Vagina (tissue), 2 donors: ENCODE data around the gene IL18BP. TPM values are rescaled to one million over a fixed set of nuclear protein-coding genes. Genes with fewer than 3 reads are reported as not detected.

Source experiments
- DNase-seq, 2 donors: peaks; one replicate each; pipeline ENCODE4 v3.0.0-alpha.2; 2017; ENCODE audit errors: extremely low spot score in 2 of 2
- H3K27ac ChIP-seq: fragments of 200-600 bp; sonication (generic); one replicate; pipeline ENCODE4 v1.5.1; 2019
- H3K27me3 ChIP-seq: fragments of 200-600 bp; sonication (generic); one replicate; pipeline ENCODE4 v1.5.1; 2019
- H3K36me3 ChIP-seq, 2 donors: fragments of 200-600 bp; sonication (generic); one replicate each; pipeline ENCODE4 v1.5.1; 2017 to 2019
- H3K4me1 ChIP-seq: fragments of 200-600 bp; sonication (generic); one replicate; pipeline ENCODE4 v1.5.1; 2019
- H3K4me3 ChIP-seq, 2 donors: fragments of 200-600 bp; sonication (generic); 1 replicate in 1 of 2; 2 replicates in 1 of 2; pipeline ENCODE4 v1.5.1; 2016 to 2019
- H3K9me3 ChIP-seq: fragments of 200-600 bp; sonication (generic); one replicate; pipeline ENCODE4 v1.5.1; 2019
- CTCF ChIP-seq, 3 experiments: fragments of 450-650 bp in 2 of 3; fragments of 200-600 bp in 1 of 3; sonication (generic) in 1 of 3; IDR thresholded peaks; one replicate each; pipeline ENCODE4 v1.5.1; 2017 to 2019; ENCODE audit warnings: antibody characterized with exemption in 3 of 3, mild to moderate bottlenecking in 2 of 3, moderate library complexity in 2 of 3
- POLR2A ChIP-seq, 2 donors: fragments of 450-650 bp; IDR thresholded peaks; one replicate each; pipeline ENCODE4 v1.6.1; 2017; ENCODE audit warnings: antibody characterized with exemption in 2 of 2, mild to moderate bottlenecking in 2 of 2, moderate library complexity in 2 of 2
- POLR2AphosphoS5 ChIP-seq, 2 donors: sonication (generic); formaldehyde crosslinking; IDR thresholded peaks; one replicate each; pipeline ENCODE4 v1.9.0; 2017; ENCODE audit warnings: antibody characterized with exemption in 2 of 2, mild to moderate bottlenecking in 2 of 2, low read depth in 1 of 2; ENCODE audit not compliant: insufficient read depth in 1 of 2
- intact Hi-C: fragments of 100-400 bp; cut with DNase I; formaldehyde crosslinking; loops from one replicate; pipeline ENCODE4 v1.15.1; 2023
- total RNA-seq: library from RNA; depleted of rRNA; stranded (reverse); fragments of >200 nt; gene quantifications from one replicate; pipeline ENCODE4 v1.2.3, GENCODE V29; 2016

Gene IL18BP
- total RNA-seq, 1 donor from 2014 or later, result 2.7 TPM

GRCh38 chr11:72001834-72002591 lies 3.3 kb downstream of the IL18BP start:
- Histone ChIP-seq H3K9me3 (no peaks in the 10 kb centered on the region), H3K27ac (no peak overlapping the region), H3K4me1 (peaks cover 22% of the 10 kb centered on the region), H3K36me3 (peaks cover 11 to 59% of the 10 kb centered on the region in 2 donors), H3K27me3 (no peaks in the 10 kb centered on the region), H3K4me3 (no peak overlapping the region)
- TF ChIP-seq CTCF (IDR thresholded peaks at IDR 0.05) (no peak), POLR2AphosphoS5 (IDR thresholded peaks at IDR 0.05; ENCODE audit: insufficient read depth in 1 of 2, low read depth in 1 of 2) (no peak), POLR2A (IDR thresholded peaks at IDR 0.05) (no peak)
- intact Hi-C loops, result no loop called here
- no peak for DNase-seq

- DNase-seq, result no peak
- Histone ChIP-seq H3K9me3 (no peaks in the 10 kb centered on the region), H3K36me3 (peaks cover 11 to 69% of the 10 kb centered on the region in 2 donors), H3K4me1 (peaks cover 22% of the 10 kb centered on the region), H3K27ac (no peak overlapping the region), H3K4me3 (no peak overlapping the region), H3K27me3 (no peaks in the 10 kb centered on the region)
- intact Hi-C loops, result no loop called here
- no peak for TF ChIP-seq POLR2A (IDR thresholded peaks at IDR 0.05)
- no peak for TF ChIP-seq CTCF (IDR thresholded peaks at IDR 0.05)
- no peak for TF ChIP-seq POLR2AphosphoS5 (IDR thresholded peaks at IDR 0.05; ENCODE audit: insufficient read depth in 1 of 2, low read depth in 1 of 2)
Measured at GRCh38 chr11:72002841-72003775, 4.4 kb downstream of the IL18BP start.

GRCh38 chr11:72003776-72004171 lies 5.1 kb downstream of the IL18BP start:
- Histone ChIP-seq H3K4me1 (peaks cover 20% of the 10 kb centered on the region), H3K9me3 (no peaks in the 10 kb centered on the region), H3K27me3 (no peaks in the 10 kb centered on the region), H3K36me3 (peaks cover 11 to 76% of the 10 kb centered on the region in 2 donors), H3K27ac (no peak overlapping the region), H3K4me3 (no peak overlapping the region)
- DNase-seq, result no peak
- TF ChIP-seq POLR2A (IDR thresholded peaks at IDR 0.05) (no peak), POLR2AphosphoS5 (IDR thresholded peaks at IDR 0.05; ENCODE audit: insufficient read depth in 1 of 2, low read depth in 1 of 2) (peak in 1 of 2 donors; percentile 11), CTCF (IDR thresholded peaks at IDR 0.05) (no peak)
- intact Hi-C loops, result no loop called here

GRCh38 chr11:72004515-72005346 lies 6.0 kb downstream of the IL18BP start:
- peaks cover 11 to 86% of the 10 kb centered on the region in 2 donors for H3K36me3 ChIP-seq
- H3K27me3 ChIP-seq, result no peaks in the 10 kb centered on the region
- H3K4me1 ChIP-seq, result peaks cover 10% of the 10 kb centered on the region
- intact Hi-C loops, result no loop called here
- H3K9me3 ChIP-seq, result no peaks in the 10 kb centered on the region
- H3K27ac ChIP-seq, result no peak overlapping the region
- TF ChIP-seq POLR2A (IDR thresholded peaks at IDR 0.05) (no peak), CTCF (IDR thresholded peaks at IDR 0.05) (no peak), POLR2AphosphoS5 (IDR thresholded peaks at IDR 0.05; ENCODE audit: insufficient read depth in 1 of 2, low read depth in 1 of 2) (no peak)
- DNase-seq, result no peak
- H3K4me3 ChIP-seq, result no peak overlapping the region
